A673 (cell line): Measurements from ENCODE around the gene PACS1. TPM values are rescaled to one million over a fixed set of nuclear protein-coding genes. Genes with fewer than 3 reads are reported as not detected.

Experiments
- BruUV-seq: library from RNA; stranded (reverse); fragments of 400-500 nt; replicated peaks from 2 replicates; lab custom pipeline; 2021; lab: Mats Ljungman, UMichigan
- CTCF ChIA-PET: fragments of 300-600 bp; sonication (Branson Sonifier 250); formaldehyde crosslinking; loops from one replicate; lab custom pipeline; 2022; ENCODE audit warnings: antibody characterized with exemption; lab: Charles Lee
- POLR2A ChIA-PET: fragments of 300-600 bp; sonication (Branson Sonifier 250); formaldehyde crosslinking; loops from one replicate; lab custom pipeline; 2022; ENCODE audit warnings: antibody characterized with exemption; ENCODE audit not compliant: low non-redundant PET; lab: Charles Lee
- DNase-seq: peaks from one replicate; pipeline ENCODE4 v3.0.0-alpha.2; 2015; ENCODE audit warnings: low spot score
- H3K27ac ChIP-seq: fragments of 200-600 bp; sonication (generic); 2 replicates; pipeline ENCODE4 v1.5.1; 2016; ENCODE audit warnings: mixed run types, low read depth, mild to moderate bottlenecking, mixed read lengths, antibody characterized with exemption, low read length; ENCODE audit not compliant: poor library complexity, severe bottlenecking
- H3K27me3 ChIP-seq: fragments of 200-600 bp; sonication (generic); replicated peaks from 2 replicates; pipeline ENCODE4 v1.6.1; 2017; ENCODE audit warnings: mixed run types, low read depth, mild to moderate bottlenecking, mixed read lengths, antibody characterized with exemption, low read length; ENCODE audit not compliant: insufficient read depth, poor library complexity
- H3K36me3 ChIP-seq: fragments of 200-600 bp; sonication (generic); 2 replicates; pipeline ENCODE4 v1.6.1; 2016; ENCODE audit warnings: mixed run types, mild to moderate bottlenecking, mixed read lengths, antibody characterized with exemption, low read length; ENCODE audit not compliant: insufficient read depth, poor library complexity, severe bottlenecking
- H3K4me1 ChIP-seq: fragments of 200-600 bp; sonication (generic); 2 replicates; pipeline ENCODE4 v1.6.1; 2017; ENCODE audit warnings: mixed run types, mild to moderate bottlenecking, mixed read lengths, antibody characterized with exemption, low read length; ENCODE audit not compliant: insufficient read depth, poor library complexity, severe bottlenecking
- H3K4me3 ChIP-seq: fragments of 200-600 bp; sonication (generic); 2 replicates; pipeline ENCODE4 v1.5.1; 2016; ENCODE audit warnings: low read depth, mixed run types, mild to moderate bottlenecking, mixed read lengths, low read length; ENCODE audit not compliant: poor library complexity, severe bottlenecking
- H3K9me3 ChIP-seq: fragments of 200-600 bp; sonication (generic); 2 replicates; pipeline ENCODE4 v1.6.1; 2016; ENCODE audit warnings: mixed run types, low read depth, mild to moderate bottlenecking, mixed read lengths, antibody characterized with exemption, low read length; ENCODE audit not compliant: poor library complexity, severe bottlenecking
- EZH2 ChIP-seq: fragments of 200-600 bp; sonication (generic); IDR thresholded peaks from 2 replicates; pipeline ENCODE4 v1.6.1; 2017; ENCODE audit warnings: borderline replicate concordance, low read depth, mild to moderate bottlenecking, mixed read lengths, antibody characterized with exemption, low read length; ENCODE audit not compliant: poor library complexity, severe bottlenecking
- intact Hi-C: fragments of 100-400 bp; cut with micrococcal nuclease; formaldehyde crosslinking; loops from one replicate; pipeline ENCODE4 v1.10.0; 2022; ENCODE audit not compliant: unreplicated experiment
- total RNA-seq: library from RNA; stranded (reverse); gene quantifications from 2 replicates; pipeline ENCODE4 v1.2.3, GENCODE V29; 2021
- TF ChIP-seq, protein P1 (sequence below): fragments of 300-800, 200-600 bp; sonication (generic); conservative IDR thresholded peaks from 2 replicates; pipeline ENCODE4 v1.5.1; 2017; ENCODE audit warnings: low read depth, mild to moderate bottlenecking, antibody characterized with exemption, low read length, moderate library complexity, mixed read lengths

The PACS1 gene
- total RNA-seq, 1 experiment from 2014 or later: 75.7 TPM

DNA sequence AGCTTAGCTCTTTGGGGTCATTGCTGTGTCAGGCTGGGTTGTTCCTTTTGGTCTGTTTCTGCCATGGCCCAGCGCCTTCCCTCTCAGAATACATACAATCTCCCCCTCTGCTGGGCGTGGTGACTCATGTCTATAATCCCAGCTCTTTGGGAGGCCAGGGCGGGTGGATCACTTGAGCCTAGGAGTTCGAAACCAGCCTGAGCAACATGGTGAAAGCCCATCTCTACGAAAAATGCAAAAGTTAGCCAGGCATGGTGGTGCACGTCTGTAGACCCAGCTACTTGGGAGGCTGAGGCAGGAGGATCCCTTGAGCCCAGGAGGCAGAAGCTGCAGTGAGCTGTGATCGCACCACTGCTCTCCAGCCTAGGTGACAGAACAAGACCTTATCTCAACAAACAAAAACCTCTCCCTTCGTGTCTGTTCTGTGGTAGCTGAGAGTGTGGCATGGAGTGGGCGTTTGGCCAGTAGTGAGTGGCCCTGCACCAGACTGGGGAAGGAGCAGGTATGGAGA is 151.7 kb downstream of the PACS1 start:
- intact Hi-C loops: loop anchor here (1.0 to 5.0 kb wide), 3 partner anchors 37 to 106 kb away; no protein-coding TSS in a partner anchor
- Histone ChIP-seq H3K4me1 (no peaks in the 10 kb centered on the region), H3K36me3 (no peaks in the 10 kb centered on the region), H3K4me3 (no peak overlapping the region), H3K9me3 (no peaks in the 10 kb centered on the region), H3K27ac (no peak overlapping the region), H3K27me3 (no peaks in the 10 kb centered on the region)
- BruUV-seq: no TSS peak
- ChIA-PET POLR2A (no interaction called here), CTCF (interaction anchor here (0.6 to 0.7 kb wide), 2 partner anchors 59 to 154 kb away, joined by 3 to 7 read pairs; no protein-coding TSS in a partner anchor)
- DNase-seq: peak; percentile 67
- TF ChIP-seq, protein P1, sequence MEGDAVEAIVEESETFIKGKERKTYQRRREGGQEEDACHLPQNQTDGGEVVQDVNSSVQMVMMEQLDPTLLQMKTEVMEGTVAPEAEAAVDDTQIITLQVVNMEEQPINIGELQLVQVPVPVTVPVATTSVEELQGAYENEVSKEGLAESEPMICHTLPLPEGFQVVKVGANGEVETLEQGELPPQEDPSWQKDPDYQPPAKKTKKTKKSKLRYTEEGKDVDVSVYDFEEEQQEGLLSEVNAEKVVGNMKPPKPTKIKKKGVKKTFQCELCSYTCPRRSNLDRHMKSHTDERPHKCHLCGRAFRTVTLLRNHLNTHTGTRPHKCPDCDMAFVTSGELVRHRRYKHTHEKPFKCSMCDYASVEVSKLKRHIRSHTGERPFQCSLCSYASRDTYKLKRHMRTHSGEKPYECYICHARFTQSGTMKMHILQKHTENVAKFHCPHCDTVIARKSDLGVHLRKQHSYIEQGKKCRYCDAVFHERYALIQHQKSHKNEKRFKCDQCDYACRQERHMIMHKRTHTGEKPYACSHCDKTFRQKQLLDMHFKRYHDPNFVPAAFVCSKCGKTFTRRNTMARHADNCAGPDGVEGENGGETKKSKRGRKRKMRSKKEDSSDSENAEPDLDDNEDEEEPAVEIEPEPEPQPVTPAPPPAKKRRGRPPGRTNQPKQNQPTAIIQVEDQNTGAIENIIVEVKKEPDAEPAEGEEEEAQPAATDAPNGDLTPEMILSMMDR: no peak
- no peak for TF ChIP-seq EZH2

DNA sequence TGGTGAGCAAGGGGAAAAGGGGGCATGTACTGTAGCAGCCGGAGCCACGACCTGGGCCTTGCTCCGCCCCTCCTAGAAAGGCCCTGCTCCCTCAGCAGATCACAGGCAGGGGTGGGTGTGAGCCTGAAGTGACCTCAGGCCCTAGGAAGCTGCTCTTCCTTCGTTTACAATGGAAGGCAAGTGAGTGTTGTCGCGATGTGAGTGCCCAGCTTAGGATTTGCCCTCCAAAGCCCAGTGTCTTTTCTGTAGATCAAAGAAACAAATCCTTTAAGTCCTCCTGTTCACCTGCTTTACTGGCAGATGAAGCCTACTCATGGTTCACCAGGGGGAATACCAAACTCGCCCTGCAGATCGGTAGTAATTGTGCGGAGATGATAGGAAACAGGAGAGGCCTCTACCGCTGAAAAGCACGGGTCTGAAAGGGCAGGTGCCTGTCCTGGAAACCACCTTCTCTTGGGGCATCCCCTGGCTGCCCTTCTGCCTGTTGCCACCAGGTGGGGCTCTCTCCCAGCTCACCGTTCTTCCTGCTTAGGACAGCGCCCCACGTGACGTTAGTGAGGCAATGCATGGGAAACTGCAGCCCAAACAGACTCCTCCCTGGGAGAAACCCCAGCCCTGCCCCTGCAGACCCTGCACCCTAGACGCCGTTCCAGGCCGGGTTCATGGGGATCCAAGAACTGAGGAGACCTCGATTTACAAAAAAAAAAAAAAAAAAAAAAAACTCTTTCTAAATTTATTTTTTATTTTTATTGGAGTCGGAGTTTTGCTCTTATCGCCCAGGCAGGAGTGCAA is 152.5 kb downstream of the PACS1 start:
- TF ChIP-seq, protein P1: peak; percentile 100
- TF ChIP-seq EZH2: no peak
- Histone ChIP-seq H3K27ac (no peak overlapping the region), H3K9me3 (no peaks in the 10 kb centered on the region), H3K4me1 (no peaks in the 10 kb centered on the region), H3K36me3 (no peaks in the 10 kb centered on the region), H3K27me3 (no peaks in the 10 kb centered on the region), H3K4me3 (no peak overlapping the region)
- CTCF ChIA-PET: interaction anchor here (0.6 to 1.0 kb wide), 6 partner anchors 19 to 396 kb away, joined by 3 to 11 read pairs (median 3); no protein-coding TSS in a partner anchor
- intact Hi-C loops: loop anchor here (1.0 to 5.0 kb wide), 3 partner anchors 36 to 105 kb away; no protein-coding TSS in a partner anchor
- POLR2A ChIA-PET: interaction anchor here (0.8 kb wide), 1 partner anchor 15 kb away, joined by 20 read pairs; no protein-coding TSS in a partner anchor
- no TSS peak for BruUV-seq
- DNase-seq: peak; percentile 96

DNA sequence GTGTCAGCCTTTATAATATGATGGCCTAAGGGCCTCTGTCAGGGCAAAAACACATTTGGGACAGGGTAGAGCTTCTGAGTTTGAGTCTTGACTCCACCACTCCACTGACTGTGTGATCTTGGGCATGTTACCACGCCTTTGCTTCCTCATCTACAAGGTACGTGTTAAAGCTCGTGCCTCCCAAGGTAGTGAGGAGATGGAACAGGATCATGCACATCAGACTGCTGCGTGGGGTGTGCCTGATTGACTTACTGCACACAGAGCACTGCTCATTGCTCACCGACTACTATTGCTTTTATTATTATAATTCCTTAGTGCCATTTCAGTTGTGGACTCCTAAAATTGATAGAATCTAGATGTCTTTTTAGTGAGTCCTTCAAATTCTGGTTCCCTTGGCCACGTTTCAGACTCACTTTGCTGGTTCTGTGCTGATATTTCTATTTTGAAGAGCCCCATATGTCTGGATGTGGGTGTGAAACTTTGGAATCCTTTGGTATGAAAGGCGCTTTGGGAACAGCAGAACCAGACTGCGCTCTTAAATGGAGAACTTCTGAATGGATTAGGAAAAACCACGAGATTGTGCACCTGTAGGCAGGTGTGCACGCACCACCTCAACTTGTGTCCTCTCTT is 154.3 kb downstream of the PACS1 start:
- POLR2A ChIA-PET: no interaction called here
- H3K27ac ChIP-seq: no peak overlapping the region
- TF ChIP-seq EZH2: no peak
- H3K27me3 ChIP-seq: no peaks in the 10 kb centered on the region
- no peaks in the 10 kb centered on the region for H3K36me3 ChIP-seq
- H3K4me1 ChIP-seq: peaks cover 9% of the 10 kb centered on the region
- intact Hi-C loops: loop anchor here (5.0 kb wide), 1 partner anchor 103 kb away; no protein-coding TSS in a partner anchor
- no peak overlapping the region for H3K4me3 ChIP-seq
- DNase-seq: no peak
- CTCF ChIA-PET: no interaction called here
- H3K9me3 ChIP-seq: no peaks in the 10 kb centered on the region
- no TSS peak for BruUV-seq
